Subcutaneous abdominal adipose tissue (tissue), 5 donors: ENCODE results near the gene POLDIP3.
A peak's percentile ranks its signal among the peaks of the same experiment; 100 is the strongest.

Experiments
- H3K27ac ChIP-seq: one replicate; pipeline ENCODE4 v1.7.0; 2013; ENCODE audit warnings: low read depth, mild to moderate bottlenecking, inconsistent platforms, low read length, moderate library complexity
- H3K27me3 ChIP-seq, 5 donors: one replicate each; pipeline ENCODE4 v1.7.0; 2013; ENCODE audit warnings: low read length in 5 of 5, inconsistent platforms in 1 of 5; ENCODE audit not compliant: control insufficient read depth in 5 of 5, insufficient read depth in 4 of 5
- H3K36me3 ChIP-seq, 5 donors: one replicate each; pipeline ENCODE4 v1.7.0; 2013; ENCODE audit warnings: low read length in 5 of 5; ENCODE audit not compliant: control insufficient read depth in 5 of 5, insufficient read depth in 5 of 5
- H3K4me1 ChIP-seq, 5 donors: one replicate each; pipeline ENCODE4 v1.7.0; 2013; ENCODE audit warnings: low read length in 5 of 5, mild to moderate bottlenecking in 3 of 5, moderate library complexity in 1 of 5; ENCODE audit not compliant: control insufficient read depth in 5 of 5, insufficient read depth in 5 of 5
- H3K4me3 ChIP-seq, 5 donors: one replicate each; pipeline ENCODE4 v1.7.0; 2013; ENCODE audit warnings: low read length in 5 of 5, low read depth in 1 of 5
- H3K9ac ChIP-seq, 5 donors: one replicate each; pipeline ENCODE4 v1.7.0; 2013; ENCODE audit warnings: low read length in 5 of 5, mild to moderate bottlenecking in 4 of 5, moderate library complexity in 3 of 5
- H3K9me3 ChIP-seq, 5 donors: one replicate each; pipeline ENCODE4 v1.7.0; 2013; ENCODE audit warnings: low read length in 5 of 5; ENCODE audit not compliant: control insufficient read depth in 5 of 5
- donor health status: healthy.
- donor health status: healthy.
- donor health status: healthy.
- donor health status: healthy.
- donor health status: healthy.

The POLDIP3 gene

GRCh38 chr22:42648368-42649245, 33.9 kb upstream of the POLDIP3 start:
- H3K9ac ChIP-seq = peak overlapping the region; percentile 50 to 95 (median 86)
- H3K27me3 ChIP-seq = no peaks in the 10 kb centered on the region
- H3K4me3 ChIP-seq = peak overlapping the region; percentile 81 to 100 (median 89)
- peak overlapping the region; percentile 99 for H3K27ac ChIP-seq
- H3K9me3 ChIP-seq = no peaks in the 10 kb centered on the region
- H3K36me3 ChIP-seq = no peaks in the 10 kb centered on the region
- peaks cover 27 to 66% (median 62%) of the 10 kb centered on the region in 5 donors for H3K4me1 ChIP-seq

- H3K27ac ChIP-seq = peak overlapping the region; percentile 99
- H3K27me3 ChIP-seq = no peaks in the 10 kb centered on the region
- peak overlapping the region; percentile 50 to 95 (median 86) for H3K9ac ChIP-seq
- H3K36me3 ChIP-seq = no peaks in the 10 kb centered on the region
- H3K9me3 ChIP-seq = no peaks in the 10 kb centered on the region
- H3K4me3 ChIP-seq = peak overlapping the region; percentile 81 to 100 (median 89)
- peaks cover 27 to 68% (median 65%) of the 10 kb centered on the region in 5 donors for H3K4me1 ChIP-seq
Measured at GRCh38 chr22:42648017-42648367, 33.3 kb upstream of the POLDIP3 start.

- Histone ChIP-seq H3K9ac (peak overlapping the region; percentile 52 to 82 (median 66)), H3K36me3 (no peaks in the 10 kb centered on the region), H3K4me1 (peaks cover 27 to 77% (median 71%) of the 10 kb centered on the region in 5 donors), H3K27ac (peak overlapping the region; percentile 99), H3K4me3 (peak overlapping the region; percentile 50 to 59 (median 57)), H3K27me3 (no peaks in the 10 kb centered on the region), H3K9me3 (no peaks in the 10 kb centered on the region)
Measured at GRCh38 chr22:42646569-42647525, 32.2 kb upstream of the POLDIP3 start.

- no peaks in the 10 kb centered on the region for H3K27me3 ChIP-seq
- peak overlapping the region in 4 of 5 donors; percentile 50 to 59 (median 58) for H3K4me3 ChIP-seq
- H3K36me3 ChIP-seq = no peaks in the 10 kb centered on the region
- H3K4me1 ChIP-seq = peaks cover 27 to 80% (median 76%) of the 10 kb centered on the region in 5 donors
- H3K9me3 ChIP-seq = no peaks in the 10 kb centered on the region
- peak overlapping the region; percentile 99 for H3K27ac ChIP-seq
- H3K9ac ChIP-seq = peak overlapping the region; percentile 52 to 82 (median 70)
Measured at GRCh38 chr22:42645938-42646568, 31.4 kb upstream of the POLDIP3 start.

GRCh38 chr22:42645341-42645937, 30.8 kb upstream of the POLDIP3 start:
- Histone ChIP-seq H3K9ac (peak overlapping the region; percentile 52 to 82 (median 70)), H3K4me1 (peaks cover 27 to 80% (median 76%) of the 10 kb centered on the region in 5 donors), H3K4me3 (peak overlapping the region; percentile 46 to 59 (median 57)), H3K9me3 (no peaks in the 10 kb centered on the region), H3K36me3 (no peaks in the 10 kb centered on the region), H3K27me3 (no peaks in the 10 kb centered on the region), H3K27ac (peak overlapping the region; percentile 99)

- Histone ChIP-seq H3K27ac (peak overlapping the region; percentile 99), H3K9me3 (no peaks in the 10 kb centered on the region), H3K27me3 (no peaks in the 10 kb centered on the region), H3K36me3 (no peaks in the 10 kb centered on the region), H3K4me1 (peaks cover 27 to 80% (median 78%) of the 10 kb centered on the region in 5 donors), H3K4me3 (peak overlapping the region; percentile 50 to 66 (median 59)), H3K9ac (peak overlapping the region; percentile 65 to 82 (median 70))
Measured at GRCh38 chr22:42644422-42645340, 30.0 kb upstream of the POLDIP3 start.

- Histone ChIP-seq H3K4me1 (peaks cover 27 to 79% (median 75%) of the 10 kb centered on the region in 5 donors), H3K9ac (peak overlapping the region; percentile 56 to 82 (median 70)), H3K27me3 (no peaks in the 10 kb centered on the region), H3K36me3 (no peaks in the 10 kb centered on the region), H3K4me3 (peak overlapping the region; percentile 50 to 66 (median 59)), H3K9me3 (no peaks in the 10 kb centered on the region), H3K27ac (peak overlapping the region; percentile 99)
Measured at GRCh38 chr22:42643634-42644421, 29.1 kb upstream of the POLDIP3 start.
